ENCODE data around the gene MYO1E.
A peak's percentile ranks its signal among the peaks of the same experiment; 100 is the strongest.

MYO1E gene

DNA sequence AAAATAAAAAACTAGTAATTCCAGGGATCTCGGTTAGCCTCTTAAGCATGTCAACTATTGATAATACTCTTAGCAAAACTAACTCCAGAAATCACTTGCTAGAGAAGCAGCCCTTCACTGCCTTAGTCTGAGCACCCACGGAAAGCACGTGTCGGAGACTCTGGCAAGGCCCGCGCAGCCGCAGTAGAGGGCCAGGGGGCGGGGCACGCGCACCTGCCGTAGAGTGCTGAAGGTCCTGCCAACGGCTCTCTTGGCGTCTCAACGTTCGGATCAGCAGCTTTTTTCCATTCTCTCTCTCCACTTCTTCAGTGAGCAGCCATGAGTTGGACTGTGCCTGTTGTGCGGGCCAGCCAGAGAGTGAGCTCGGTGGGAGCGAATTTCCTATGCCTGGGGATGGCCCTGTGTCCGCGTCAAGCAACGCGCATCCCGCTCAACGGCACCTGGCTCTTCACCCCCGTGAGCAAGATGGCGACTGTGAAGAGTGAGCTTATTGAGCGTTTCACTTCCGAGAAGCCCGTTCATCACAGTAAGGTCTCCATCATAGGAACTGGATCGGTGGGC lies 166.0 kb downstream of the MYO1E start, which contains the start of gene LDHAL6B:
Gene LDHAL6B (plus strand): TSS at position 221 of the 561 bp plus-strand sequence. CDS start 98 bp downstream, at position 319.
- in situ Hi-C loops (cut with HindIII; ENCODE audit: low pct_ligation_motif_present, low sequenced_read_pairs), result no loop called here
- no peak within 1 kb of the TSS for H3K4me3 ChIP-seq (ENCODE audit: low read depth, low read length)
- no peak within 1 kb of the TSS for H3K27ac ChIP-seq
- TF ChIP-seq, protein P1, sequence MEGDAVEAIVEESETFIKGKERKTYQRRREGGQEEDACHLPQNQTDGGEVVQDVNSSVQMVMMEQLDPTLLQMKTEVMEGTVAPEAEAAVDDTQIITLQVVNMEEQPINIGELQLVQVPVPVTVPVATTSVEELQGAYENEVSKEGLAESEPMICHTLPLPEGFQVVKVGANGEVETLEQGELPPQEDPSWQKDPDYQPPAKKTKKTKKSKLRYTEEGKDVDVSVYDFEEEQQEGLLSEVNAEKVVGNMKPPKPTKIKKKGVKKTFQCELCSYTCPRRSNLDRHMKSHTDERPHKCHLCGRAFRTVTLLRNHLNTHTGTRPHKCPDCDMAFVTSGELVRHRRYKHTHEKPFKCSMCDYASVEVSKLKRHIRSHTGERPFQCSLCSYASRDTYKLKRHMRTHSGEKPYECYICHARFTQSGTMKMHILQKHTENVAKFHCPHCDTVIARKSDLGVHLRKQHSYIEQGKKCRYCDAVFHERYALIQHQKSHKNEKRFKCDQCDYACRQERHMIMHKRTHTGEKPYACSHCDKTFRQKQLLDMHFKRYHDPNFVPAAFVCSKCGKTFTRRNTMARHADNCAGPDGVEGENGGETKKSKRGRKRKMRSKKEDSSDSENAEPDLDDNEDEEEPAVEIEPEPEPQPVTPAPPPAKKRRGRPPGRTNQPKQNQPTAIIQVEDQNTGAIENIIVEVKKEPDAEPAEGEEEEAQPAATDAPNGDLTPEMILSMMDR (IDR thresholded peaks at IDR 0.05; ENCODE audit: low read depth, low read length, missing control alignments), result no peak
- peaks cover 82% of the 10 kb centered on the region for H3K36me3 ChIP-seq (replicated peaks)
- H3K27me3 ChIP-seq (replicated peaks), result no peaks in the 10 kb centered on the region
- no peak for DNase-seq

DNA sequence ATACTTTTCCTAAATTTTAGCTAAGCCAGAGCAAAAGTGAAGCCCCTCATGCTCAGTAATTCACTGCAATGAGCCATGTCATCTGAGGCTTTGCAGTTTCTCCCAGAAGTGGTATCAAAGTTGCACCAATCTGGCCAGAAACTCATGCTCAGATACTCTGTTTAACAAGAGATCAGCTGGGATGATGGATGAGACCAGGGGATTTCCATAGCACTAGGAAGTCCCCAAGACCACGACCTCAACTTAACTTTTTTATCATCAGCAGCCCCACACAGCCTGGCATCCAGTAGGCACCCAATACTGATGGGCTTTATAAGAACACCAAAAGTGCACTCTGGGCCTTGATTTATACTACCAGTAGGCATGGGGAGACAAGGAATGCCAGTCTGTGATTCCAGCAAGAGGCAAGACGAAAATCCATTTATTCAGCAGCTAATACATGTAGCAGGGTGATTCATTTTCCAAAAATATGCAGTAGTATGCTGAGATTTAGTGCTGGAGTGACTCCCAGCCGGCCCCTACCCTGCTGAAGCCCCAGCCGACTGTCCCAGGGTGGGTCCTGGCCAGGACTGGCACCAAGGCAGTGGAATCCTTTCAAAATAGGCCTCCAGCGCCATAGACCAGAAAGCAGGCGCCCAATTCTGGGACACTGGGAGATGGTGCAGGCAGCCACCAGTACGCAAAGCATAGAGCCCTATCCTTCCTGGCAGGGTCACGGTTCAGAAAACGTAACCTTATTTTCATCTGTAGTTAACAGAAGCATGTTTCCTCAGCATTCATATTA lies 166.6 kb downstream of the MYO1E start:
- TF ChIP-seq, protein P1 (IDR thresholded peaks at IDR 0.05; ENCODE audit: low read depth, low read length, missing control alignments), result no peak
- in situ Hi-C loops (cut with HindIII; ENCODE audit: low pct_ligation_motif_present, low sequenced_read_pairs), result no loop called here
- DNase-seq, result no peak
- Histone ChIP-seq H3K27ac (no peak overlapping the region), H3K36me3 (replicated peaks) (peaks cover 88% of the 10 kb centered on the region), H3K27me3 (replicated peaks) (no peaks in the 10 kb centered on the region), H3K4me3 (ENCODE audit: low read depth, low read length) (no peak overlapping the region)

DNA sequence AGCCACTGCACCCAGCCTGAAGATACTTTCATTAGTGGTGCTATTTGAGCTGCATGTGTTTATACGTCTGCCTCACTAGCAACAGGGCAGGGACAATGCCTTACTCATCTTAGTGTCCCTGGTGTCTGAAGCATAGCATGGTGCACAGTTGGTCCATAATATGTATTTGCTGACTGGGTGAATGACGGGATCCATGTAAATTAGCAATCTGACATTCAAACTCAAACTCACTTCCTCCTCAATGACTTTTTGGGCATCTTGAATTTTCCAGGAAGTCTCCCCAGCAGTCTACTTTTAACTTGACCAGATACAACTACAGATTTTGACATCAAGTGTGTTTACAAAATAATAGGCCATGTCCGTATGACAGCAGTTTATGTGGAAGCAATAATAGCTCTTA lies 169.0 kb downstream of the MYO1E start:
- H3K4me3 ChIP-seq (ENCODE audit: low read depth, low read length), result no peak overlapping the region
- DNase-seq, result no peak
- in situ Hi-C loops (cut with HindIII; ENCODE audit: low pct_ligation_motif_present, low sequenced_read_pairs), result no loop called here
- TF ChIP-seq, protein P1 (IDR thresholded peaks at IDR 0.05; ENCODE audit: low read depth, low read length, missing control alignments), result no peak
- no peaks in the 10 kb centered on the region for H3K27me3 ChIP-seq (replicated peaks)
- peaks cover 83% of the 10 kb centered on the region for H3K36me3 ChIP-seq (replicated peaks)
- H3K27ac ChIP-seq, result no peak overlapping the region

DNA sequence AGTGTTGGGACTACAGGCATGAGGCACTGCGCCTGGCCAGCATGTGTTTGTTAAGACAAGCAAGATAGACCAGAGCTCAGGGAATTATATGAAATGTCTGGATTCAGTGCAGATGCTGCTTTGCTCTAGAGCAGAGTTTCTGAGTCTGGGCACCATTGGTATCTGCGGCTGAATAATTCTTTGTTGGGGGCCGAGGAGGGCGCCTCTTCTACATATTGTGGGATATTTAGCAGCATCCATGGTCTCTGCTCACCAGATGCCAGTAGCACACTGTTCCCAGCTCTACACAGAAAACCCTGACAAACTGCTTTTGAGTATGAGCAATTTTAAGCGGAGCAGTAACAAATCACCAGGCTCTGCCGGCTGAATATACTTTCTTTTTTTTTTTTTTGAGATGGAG lies 169.7 kb downstream of the MYO1E start:
- DNase-seq, result no peak
- TF ChIP-seq, protein P1 (IDR thresholded peaks at IDR 0.05; ENCODE audit: low read depth, low read length, missing control alignments), result no peak
- Histone ChIP-seq H3K27me3 (replicated peaks) (no peaks in the 10 kb centered on the region), H3K4me3 (ENCODE audit: low read depth, low read length) (no peak overlapping the region), H3K27ac (no peak overlapping the region), H3K36me3 (replicated peaks) (peaks cover 79% of the 10 kb centered on the region)
- in situ Hi-C loops (cut with HindIII; ENCODE audit: low pct_ligation_motif_present, low sequenced_read_pairs), result no loop called here

DNA sequence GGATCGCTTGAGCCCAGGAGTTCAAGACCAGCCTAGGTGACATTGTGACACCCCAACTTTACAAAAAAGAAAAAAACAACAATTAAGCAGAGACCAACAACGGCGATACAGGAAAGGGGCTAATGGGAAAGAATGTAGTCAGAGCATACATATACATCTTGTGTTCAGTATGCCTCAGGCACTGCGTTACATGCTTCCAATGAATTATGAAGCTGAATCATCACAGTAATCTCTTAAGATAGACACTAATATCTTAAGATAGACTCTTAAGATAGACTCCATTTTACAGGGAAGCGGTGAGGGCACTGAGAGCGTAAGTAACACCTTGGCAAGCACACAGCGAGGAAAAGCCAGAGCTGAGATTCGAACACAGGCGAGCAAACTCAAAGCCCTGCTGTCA lies 172.1 kb downstream of the MYO1E start:
- H3K36me3 ChIP-seq (replicated peaks), result peaks cover 68% of the 10 kb centered on the region
- no peak for DNase-seq
- no peaks in the 10 kb centered on the region for H3K27me3 ChIP-seq (replicated peaks)
- TF ChIP-seq, protein P1 (IDR thresholded peaks at IDR 0.05; ENCODE audit: low read depth, low read length, missing control alignments), result no peak
- H3K4me3 ChIP-seq (ENCODE audit: low read depth, low read length), result no peak overlapping the region
- H3K27ac ChIP-seq, result peak overlapping the region; percentile 80
- in situ Hi-C loops (cut with HindIII; ENCODE audit: low pct_ligation_motif_present, low sequenced_read_pairs), result no loop called here
